A204.1 (cell line): ENCODE results near the gene FAM222A.

Experiments
- FAIRE-seq: peaks from 2 replicates; lab custom pipeline; 2012; peaks lifted over from hg19 to GRCh38; lab: Jason Lieb, UNC

Gene FAM222A

DNA sequence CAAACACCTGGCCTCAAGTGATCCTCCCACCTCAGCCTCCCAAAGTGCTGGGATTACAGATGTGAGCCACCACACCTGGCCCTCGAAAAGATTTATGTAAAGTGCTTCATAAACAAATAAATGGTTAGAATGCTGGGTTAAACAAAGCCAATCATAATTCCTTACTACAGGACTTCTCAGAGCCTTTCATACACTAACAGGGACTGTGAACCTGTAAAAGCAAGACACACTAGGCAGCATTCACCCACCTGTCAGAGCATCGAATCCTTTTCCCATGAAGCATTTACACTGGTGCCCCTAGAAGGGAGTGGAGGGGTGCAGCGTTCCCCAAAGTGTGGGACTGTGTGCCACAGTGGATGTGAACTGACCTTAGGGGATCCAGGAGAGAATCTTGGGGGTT is 90.1 kb downstream of the FAM222A start:
- FAIRE-seq, result no peak

DNA sequence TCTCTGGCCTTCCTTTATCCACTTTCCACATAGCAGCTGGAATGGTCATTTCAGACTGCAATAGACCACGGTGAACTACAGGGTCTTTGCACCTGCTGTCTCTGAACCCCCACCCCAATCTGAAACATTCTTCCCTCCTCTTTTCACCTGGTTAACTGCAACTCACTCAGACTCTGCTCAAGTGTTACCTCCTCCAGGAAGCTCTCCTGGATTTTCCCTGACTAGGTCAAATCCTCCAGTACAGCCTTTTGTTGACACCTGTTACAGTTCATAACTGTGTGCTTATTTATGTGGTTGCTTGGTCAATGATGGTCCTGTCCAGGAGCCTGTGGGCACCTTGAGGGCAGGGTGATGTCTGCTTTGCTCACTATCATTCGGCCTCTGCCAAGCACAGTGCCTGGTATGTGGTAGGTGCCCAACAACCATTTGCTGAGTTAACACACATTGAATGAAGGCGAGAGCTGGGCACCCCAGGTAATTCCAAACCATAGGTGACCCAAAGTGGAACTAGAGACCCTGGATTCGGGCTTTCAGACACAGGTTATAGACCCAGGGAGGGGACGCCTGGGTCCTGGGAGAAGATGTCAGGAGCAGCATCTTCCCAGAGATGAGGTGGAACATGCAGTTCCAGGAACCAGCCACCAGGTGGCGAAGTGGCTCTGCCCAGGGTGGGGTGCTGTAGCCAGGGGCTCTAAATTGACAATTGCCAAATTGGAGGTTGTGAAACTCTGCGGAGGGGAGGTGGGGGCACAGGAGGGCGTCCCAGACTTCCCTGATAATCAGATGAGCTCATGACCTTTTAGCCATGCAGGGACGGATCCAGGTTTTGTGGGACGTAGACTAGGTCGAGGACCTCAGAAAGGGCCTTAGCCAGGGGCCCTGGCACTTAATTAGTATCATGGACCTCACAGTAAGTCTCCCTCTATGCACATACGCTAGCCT is 91.5 kb downstream of the FAM222A start:
- no peak for FAIRE-seq

- no peak for FAIRE-seq
Measured at GRCh38 chr12:109807954-109808643, 94.5 kb downstream of the FAM222A start.

DNA sequence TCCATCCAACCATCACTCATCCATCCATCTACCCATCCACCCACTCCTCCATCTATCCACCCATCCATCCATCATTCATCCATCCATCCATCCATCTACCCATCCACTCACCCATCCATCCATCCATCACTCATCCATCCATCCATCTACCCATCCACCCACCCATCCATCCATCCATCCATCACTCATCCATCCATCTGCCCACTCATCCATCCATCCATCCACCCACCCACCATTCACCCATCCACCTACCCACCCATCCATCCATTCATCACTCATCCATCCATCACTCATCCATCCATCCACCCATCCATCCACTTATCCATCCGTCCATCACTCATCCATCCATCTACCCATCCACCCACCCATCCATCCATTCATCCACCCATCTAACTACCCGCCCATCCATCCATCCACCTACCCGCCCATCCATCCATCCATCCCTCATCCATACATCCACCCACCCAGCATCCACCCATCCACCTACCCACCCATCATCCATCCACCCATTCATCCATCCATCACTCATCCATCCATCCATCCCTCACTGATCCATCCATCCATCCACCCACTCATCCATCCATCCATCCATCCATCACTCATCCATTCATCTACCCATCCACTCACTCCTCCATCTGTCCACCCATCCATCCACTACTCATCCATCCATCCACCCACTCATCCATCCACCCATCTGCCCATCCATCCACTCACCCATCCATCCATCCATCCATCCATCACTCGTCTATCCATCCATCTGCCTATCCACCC is 95.4 kb downstream of the FAM222A start:
- FAIRE-seq, result no peak

GRCh38 chr12:109810954-109811623 is 97.5 kb downstream of the FAM222A start:
- FAIRE-seq, result no peak

- FAIRE-seq, result no peak
Measured at GRCh38 chr12:109811624-109811995, 98.0 kb downstream of the FAM222A start.

- FAIRE-seq, result no peak
Measured at GRCh38 chr12:109813810-109814416, 100.3 kb downstream of the FAM222A start.

DNA sequence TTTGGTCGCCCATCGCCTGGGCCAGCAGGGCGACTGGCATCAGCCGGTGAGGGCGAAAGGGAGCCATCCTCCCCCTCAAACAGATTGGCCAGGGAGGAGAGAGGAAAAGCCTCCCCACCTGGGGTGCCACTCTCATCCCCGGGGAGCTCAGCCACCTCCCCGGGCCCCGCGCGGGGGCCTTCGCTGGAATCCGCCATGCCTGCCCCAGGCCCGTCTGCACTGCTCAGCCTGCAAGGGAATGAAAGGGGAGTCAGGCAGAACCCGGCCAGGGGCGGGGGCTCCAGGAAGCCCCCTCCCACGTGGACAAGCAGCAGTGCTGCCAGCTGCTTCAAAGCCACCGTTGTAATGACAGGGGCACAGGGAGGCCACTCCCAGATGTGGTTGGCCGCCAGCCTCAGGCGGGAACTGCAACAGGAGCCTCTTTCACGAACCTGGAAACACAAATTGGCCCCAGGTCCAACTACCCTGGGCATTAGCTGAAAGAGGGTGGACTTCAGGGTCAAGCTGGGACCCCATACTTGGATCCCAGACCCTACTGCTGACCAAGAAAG is 101.0 kb downstream of the FAM222A start:
- FAIRE-seq, result no peak

DNA sequence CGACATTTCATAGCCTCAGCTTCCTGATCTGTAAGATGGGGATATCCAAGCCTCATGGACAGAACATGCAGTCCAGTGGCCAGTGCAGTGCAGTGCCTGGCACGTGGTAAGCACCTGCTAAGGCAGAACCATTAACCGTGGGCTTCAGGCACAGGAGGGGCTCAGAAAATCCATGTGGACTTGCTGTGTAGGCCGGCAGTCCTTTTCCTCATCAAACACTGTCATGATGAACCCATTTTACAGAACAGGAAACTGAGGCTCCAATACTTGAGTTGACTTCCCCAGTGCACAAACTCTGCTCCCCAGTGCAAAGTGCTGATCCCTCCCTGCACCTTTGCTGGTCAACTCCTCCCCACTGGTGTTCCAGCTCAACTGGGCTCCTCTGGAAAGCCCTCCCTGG is 101.6 kb downstream of the FAM222A start:
- FAIRE-seq, result no peak

DNA sequence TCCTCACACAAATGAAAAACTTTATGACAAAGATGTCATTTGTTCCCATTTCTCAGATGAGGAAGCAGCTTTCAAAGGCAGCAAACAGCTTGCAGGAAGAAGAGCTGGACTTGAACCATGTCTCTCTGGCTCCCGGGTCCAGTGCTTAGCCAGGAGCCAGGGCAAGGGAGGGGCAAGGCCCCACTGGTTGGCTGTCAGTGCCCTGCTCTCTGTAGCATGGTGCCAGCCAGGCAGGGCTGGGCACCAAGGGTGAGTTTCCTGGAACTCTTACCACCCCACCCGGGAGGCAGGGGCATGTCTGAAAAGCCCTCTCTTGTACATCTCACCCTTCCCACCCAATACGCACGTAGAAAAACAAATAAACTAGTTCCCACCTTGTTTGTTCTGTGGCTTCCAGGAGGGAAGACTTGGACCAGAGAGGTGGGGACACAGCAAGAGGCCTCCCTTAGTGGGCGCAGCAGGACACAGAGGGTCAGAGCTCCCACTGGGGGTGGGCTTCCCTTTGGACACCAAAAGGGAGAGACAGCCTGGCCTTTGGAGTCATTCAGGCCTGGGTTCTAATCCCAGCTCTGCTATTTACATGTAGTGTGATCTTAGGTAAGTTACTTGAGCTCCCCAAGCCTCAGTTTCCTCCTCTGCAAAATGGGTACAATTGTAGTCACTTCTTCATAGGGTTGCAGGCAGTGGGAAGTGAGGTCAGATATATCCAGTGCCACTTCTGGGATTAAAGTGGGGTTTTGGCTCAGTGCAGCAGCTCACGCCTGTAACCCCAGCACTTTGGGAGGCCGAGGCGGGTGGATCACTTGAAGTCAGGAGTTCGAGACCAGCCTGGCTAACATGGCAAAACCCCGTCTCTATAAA is 102.4 kb downstream of the FAM222A start:
- no peak for FAIRE-seq

DNA sequence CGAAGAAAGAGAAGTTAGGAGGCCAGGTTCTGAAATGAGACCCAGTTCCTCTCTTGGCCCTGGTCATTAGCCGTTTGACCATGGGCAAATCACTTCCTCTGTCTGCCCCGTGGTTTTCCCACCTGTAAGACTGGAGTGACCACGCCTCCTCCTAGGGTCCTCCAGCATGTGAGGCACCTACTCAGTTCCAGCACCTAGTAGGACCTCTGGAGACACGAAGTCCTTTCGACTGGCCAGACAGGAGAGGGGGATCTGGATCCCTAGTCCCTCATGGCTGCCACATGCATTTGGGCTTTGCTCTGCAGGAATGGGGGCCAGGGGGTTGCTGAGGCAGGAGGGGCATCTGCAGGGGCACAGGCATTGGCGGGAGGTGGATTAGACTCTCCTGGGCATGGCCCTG is 103.2 kb downstream of the FAM222A start:
- no peak for FAIRE-seq

DNA sequence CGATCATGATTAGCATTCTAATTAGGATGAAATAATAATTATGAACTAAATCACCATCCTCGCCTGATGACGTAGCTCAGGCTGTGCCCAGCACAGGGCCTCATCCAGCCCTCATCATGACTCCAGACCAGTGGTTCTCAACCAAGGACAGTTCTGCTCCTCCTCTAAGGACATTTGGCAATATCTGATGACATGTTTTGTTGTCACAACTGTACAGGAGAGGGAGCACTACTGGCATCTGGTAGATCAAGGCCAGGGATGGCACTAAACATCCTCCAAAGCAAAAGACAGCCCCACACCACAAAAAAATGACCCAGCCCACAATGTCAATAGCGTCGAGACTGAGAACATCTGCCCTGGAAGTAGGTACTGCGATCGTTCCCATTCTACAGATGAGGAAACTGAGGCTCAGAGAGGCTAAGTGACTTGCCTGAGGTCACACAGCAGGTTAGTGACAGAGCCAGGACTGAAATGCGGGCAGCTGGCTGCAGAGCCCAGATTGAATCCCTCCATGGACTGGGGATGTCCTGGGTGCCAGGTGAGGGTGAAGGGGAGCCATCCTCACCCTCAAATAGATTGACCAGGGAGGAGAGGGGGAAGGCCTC is 104.1 kb downstream of the FAM222A start:
- FAIRE-seq, result no peak

- FAIRE-seq, result no peak
Measured at GRCh38 chr12:109818253-109818652, 104.6 kb downstream of the FAM222A start.

GRCh38 chr12:109818905-109819500 is 105.4 kb downstream of the FAM222A start:
- FAIRE-seq, result no peak
